Smooth muscle cell (in vitro differentiated cells): ENCODE data around the gene DAB2. TPM values are rescaled to one million over a fixed set of nuclear protein-coding genes. Genes with fewer than 3 reads are reported as not detected.

Experiments
- DNase-seq: peaks from one replicate; lab custom pipeline; 2025; ENCODE audit not compliant: unreplicated experiment; lab: John Stamatoyannopoulos, UW
- H2AFZ ChIP-seq: fragments of 200-600 bp; sonication (generic); 2 replicates; pipeline ENCODE4 v1.6.0; 2016; ENCODE audit warnings: antibody characterized with exemption, low read depth, mild to moderate bottlenecking
- H3F3A ChIP-seq: fragments of 200-600 bp; sonication (generic); 2 replicates; pipeline ENCODE4 v1.6.0; 2017; ENCODE audit warnings: antibody characterized with exemption, low read depth
- H3K27ac ChIP-seq: fragments of 200-600 bp; sonication (generic); 2 replicates; pipeline ENCODE4 v1.5.1; 2016; ENCODE audit warnings: low read depth, mild to moderate bottlenecking
- H3K27me3 ChIP-seq: fragments of 200-600 bp; sonication (generic); 2 replicates; pipeline ENCODE4 v1.6.1; 2016; ENCODE audit warnings: low read depth, mild to moderate bottlenecking
- H3K36me3 ChIP-seq: fragments of 200-600 bp; sonication (generic); 2 replicates; pipeline ENCODE4 v1.5.1; 2016; ENCODE audit warnings: low read depth
- H3K4me1 ChIP-seq: fragments of 200-600 bp; sonication (generic); 2 replicates; pipeline ENCODE4 v1.5.1; 2016; ENCODE audit warnings: low read depth
- H3K4me2 ChIP-seq: fragments of 200-600 bp; sonication (generic); 2 replicates; pipeline ENCODE4 v1.6.0; 2016; ENCODE audit warnings: mild to moderate bottlenecking
- H3K4me3 ChIP-seq: fragments of 200-600 bp; sonication (generic); 2 replicates; pipeline ENCODE4 v1.5.1; 2016; ENCODE audit warnings: mild to moderate bottlenecking
- H3K79me2 ChIP-seq: fragments of 200-600 bp; sonication (generic); 2 replicates; pipeline ENCODE4 v1.6.0; 2016; ENCODE audit warnings: low read depth, mild to moderate bottlenecking
- H3K9ac ChIP-seq: fragments of 200-600 bp; sonication (generic); 2 replicates; pipeline ENCODE4 v1.6.0; 2016; ENCODE audit warnings: low read depth
- H3K9me3 ChIP-seq: fragments of 200-600 bp; sonication (generic); replicated peaks from 2 replicates; pipeline ENCODE4 v1.5.1; 2016; ENCODE audit warnings: low read depth
- H4K20me1 ChIP-seq: fragments of 200-600 bp; sonication (generic); 2 replicates; pipeline ENCODE4 v1.6.0; 2016; ENCODE audit warnings: low read depth
- CTCF ChIP-seq: fragments of 200-600 bp; sonication (generic); IDR thresholded peaks from 2 replicates; pipeline ENCODE4 v1.5.1; 2017; ENCODE audit warnings: borderline replicate concordance, mild to moderate bottlenecking, antibody characterized with exemption; ENCODE audit not compliant: insufficient read depth, poor library complexity, severe bottlenecking
- WGBS: methylation state at CpG from one replicate; pipeline ENCODE4 v1.1.7; 2016; ENCODE audit warnings: low lambda C conversion rate; 5-methylcytosine and 5-hydroxymethylcytosine counted together
- polyA plus RNA-seq: library from polyadenylated mRNA; unstranded; fragments of >200 nt; fragmentation: Nextera tagmentation; extraction: Ambion mirVana; gene quantifications from 2 replicates; pipeline ENCODE4 v1.2.1, GENCODE V29; 2016
- total RNA-seq: library from RNA; depleted of rRNA; stranded (reverse); fragments of >200 nt; gene quantifications from 2 replicates; pipeline ENCODE4 v1.2.3, GENCODE V29; 2014

The DAB2 gene
- total and polyA plus RNA-seq, 2 experiments from 2014 or later, result 87.2 to 105 TPM

GRCh38 chr5:39422728-39423285 lies 2.0 kb downstream of the DAB2 start:
- Histone ChIP-seq H4K20me1 (peaks cover 56% of the 10 kb centered on the region), H3K4me1 (peaks cover 41% of the 10 kb centered on the region)

GRCh38 chr5:39422036-39422606 lies 2.7 kb downstream of the DAB2 start:
- Histone ChIP-seq H4K20me1 (peaks cover 62% of the 10 kb centered on the region), H3K4me3 (peak overlapping the region; percentile 75), H3K79me2 (peaks cover 65% of the 10 kb centered on the region), H3K4me1 (peaks cover 39% of the 10 kb centered on the region), H3K27me3 (no peaks in the 10 kb centered on the region), H3K4me2 (peak overlapping the region; percentile 84), H2AFZ (no peak overlapping the region), H3K9ac (no peak overlapping the region), H3F3A (peaks cover 30% of the 10 kb centered on the region), H3K36me3 (no peaks in the 10 kb centered on the region), H3K27ac (peak overlapping the region; percentile 87), H3K9me3 (no peaks in the 10 kb centered on the region)
- TF ChIP-seq CTCF, result no peak
- DNase-seq, result no peak
- 85% methylated on average over 3 of the region's 3 CpGs for WGBS

More at GRCh38 chr5:39422728-39423285, 2.0 kb downstream of the DAB2 start:
- Histone ChIP-seq H3K27ac (peak overlapping the region; percentile 87), H3K4me2 (peak overlapping the region; percentile 84), H3K9me3 (no peaks in the 10 kb centered on the region), H3F3A (peaks cover 30% of the 10 kb centered on the region), H3K36me3 (no peaks in the 10 kb centered on the region), H2AFZ (no peak overlapping the region), H3K27me3 (no peaks in the 10 kb centered on the region), H3K79me2 (peaks cover 58% of the 10 kb centered on the region), H3K4me3 (peak overlapping the region; percentile 75), H3K9ac (no peak overlapping the region)
- DNase-seq, result no peak
- TF ChIP-seq CTCF, result no peak
- 54% methylated on average over 2 of the region's 2 CpGs for WGBS

- Histone ChIP-seq H3K79me2 (peaks cover 79% of the 10 kb centered on the region), H3K36me3 (no peaks in the 10 kb centered on the region), H3K9me3 (no peaks in the 10 kb centered on the region), H3K9ac (no peak overlapping the region), H4K20me1 (peaks cover 78% of the 10 kb centered on the region), H3K4me2 (peak overlapping the region; percentile 84), H3K27me3 (no peaks in the 10 kb centered on the region), H2AFZ (no peak overlapping the region), H3K27ac (peak overlapping the region; percentile 87), H3K4me3 (peak overlapping the region; percentile 75), H3F3A (peaks cover 22% of the 10 kb centered on the region), H3K4me1 (peaks cover 23% of the 10 kb centered on the region)
- 37% methylated on average over 6 of the region's 6 CpGs for WGBS
- no peak for TF ChIP-seq CTCF
- DNase-seq, result no peak
These were observed 4.2 kb downstream of the DAB2 start for GRCh38 chr5:39420482-39421145.
